ENCODE measurements around the gene YPEL3. TPM values are rescaled to one million over a fixed set of nuclear protein-coding genes. Genes with fewer than 3 reads are reported as not detected.

YPEL3 gene
- total RNA-seq, 4 donors from 2014 or later, result 90.8 to 154 (median 125) TPM

DNA sequence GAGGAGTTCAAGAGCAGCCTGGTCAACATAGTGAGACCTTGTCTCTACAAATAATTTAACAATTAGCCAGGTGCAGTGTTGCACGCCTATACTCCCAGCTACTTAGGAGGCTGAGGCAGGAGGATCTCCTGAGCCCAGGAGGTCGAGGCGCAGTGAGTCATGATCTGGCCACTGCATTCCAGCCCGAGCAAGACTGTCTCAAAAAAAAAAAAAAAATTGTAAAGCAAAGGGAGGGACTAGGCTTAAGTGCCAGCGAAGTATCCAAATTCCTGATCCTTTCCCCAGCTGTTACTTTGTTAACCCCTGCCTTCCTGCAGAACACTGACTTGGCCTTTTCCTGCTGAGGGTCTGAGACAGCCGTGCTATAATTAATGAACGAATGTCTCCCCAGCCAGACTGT is 14.6 kb upstream of the YPEL3 start:
- H3K4me3 ChIP-seq, result no peak overlapping the region
- intact Hi-C loops (cut with DNase I; ENCODE audit: low total_unique reads), result loop anchor here (10.0 kb wide), 1 partner anchor 74 kb away; the partner anchor contains the start of gene CORO1A
- 57 to 100% methylated on average over 1 to 7 of the region's 7 CpGs for WGBS, 2 donors (ENCODE audit: low coverage in 1 of 2)

DNA sequence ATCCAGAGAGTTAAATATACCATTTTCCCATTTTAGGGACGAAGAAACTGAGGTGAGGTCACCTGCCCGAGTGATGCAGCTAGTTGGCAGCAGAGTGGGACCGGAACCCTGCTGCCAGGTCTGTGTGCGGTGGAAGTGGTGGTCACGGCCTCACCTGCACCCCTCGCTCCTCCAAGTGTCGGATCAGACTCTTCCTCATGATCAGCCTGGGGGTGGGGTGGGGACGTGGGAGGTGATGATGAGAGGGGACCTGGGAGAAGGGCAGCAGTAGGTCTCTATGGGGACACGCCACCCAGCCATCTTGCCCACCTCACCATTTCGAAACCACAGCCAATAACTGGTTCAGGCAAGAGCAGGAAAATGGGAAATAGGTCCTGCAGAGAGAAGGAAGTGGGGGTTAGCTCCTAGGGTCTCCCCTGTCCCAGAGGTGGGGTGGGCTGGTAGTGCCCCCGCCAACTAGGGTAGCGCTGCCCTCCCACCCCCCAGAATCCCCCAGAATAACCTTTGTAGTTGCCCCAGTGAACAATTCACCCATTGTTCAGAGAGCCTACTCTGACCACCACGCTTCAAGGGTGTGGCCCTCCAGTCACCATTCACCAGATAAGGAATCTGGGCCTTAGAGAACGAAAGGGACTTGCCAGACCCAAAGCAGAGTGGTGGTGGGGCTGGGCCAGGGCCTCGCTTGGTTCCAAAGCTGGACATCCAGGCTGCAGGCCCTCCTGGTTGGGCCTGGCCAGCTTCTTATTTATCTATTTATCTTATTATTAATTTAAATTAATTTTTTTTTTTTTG is 12.2 kb upstream of the YPEL3 start:
- Histone ChIP-seq H3K36me3 (peaks cover 0 to 27% (median 6%) of the 10 kb centered on the region in 4 donors), H3K4me1 (peaks cover 3 to 5% (median 4%) of the 10 kb centered on the region in 4 donors), H3K27me3 (no peaks in the 10 kb centered on the region), H3K27ac (no peak overlapping the region), H3K4me3 (no peak overlapping the region), H3K9me3 (no peaks in the 10 kb centered on the region)
- intact Hi-C loops (cut with DNase I; ENCODE audit: low total_unique reads) (no loop called here), in situ Hi-C loops (cut with MboI; ENCODE audit: low pct_ligation_motif_present in 1 of 4, low pct_unique_long_range_greater_than_20kb in 1 of 4, low sequenced_read_pairs in 3 of 4) (loop anchor here in 2 of 4 donors (25.0 kb wide), 1 partner anchor 304 kb away; the partner anchor contains the start of gene ZNF771 (in 2 of the 2))
- WGBS, 2 donors (ENCODE audit: low coverage in 1 of 2), result 86 to 88% methylated on average over 2 to 14 of the region's 15 CpGs
- no peak for DNase-seq
- TF ChIP-seq EP300 (IDR thresholded peaks at IDR 0.05; ENCODE audit: low read depth) (no peak), POLR2AphosphoS5 (IDR thresholded peaks at IDR 0.05) (no peak), POLR2A (IDR thresholded peaks at IDR 0.05) (no peak)
- TF ChIP-seq, protein P1, sequence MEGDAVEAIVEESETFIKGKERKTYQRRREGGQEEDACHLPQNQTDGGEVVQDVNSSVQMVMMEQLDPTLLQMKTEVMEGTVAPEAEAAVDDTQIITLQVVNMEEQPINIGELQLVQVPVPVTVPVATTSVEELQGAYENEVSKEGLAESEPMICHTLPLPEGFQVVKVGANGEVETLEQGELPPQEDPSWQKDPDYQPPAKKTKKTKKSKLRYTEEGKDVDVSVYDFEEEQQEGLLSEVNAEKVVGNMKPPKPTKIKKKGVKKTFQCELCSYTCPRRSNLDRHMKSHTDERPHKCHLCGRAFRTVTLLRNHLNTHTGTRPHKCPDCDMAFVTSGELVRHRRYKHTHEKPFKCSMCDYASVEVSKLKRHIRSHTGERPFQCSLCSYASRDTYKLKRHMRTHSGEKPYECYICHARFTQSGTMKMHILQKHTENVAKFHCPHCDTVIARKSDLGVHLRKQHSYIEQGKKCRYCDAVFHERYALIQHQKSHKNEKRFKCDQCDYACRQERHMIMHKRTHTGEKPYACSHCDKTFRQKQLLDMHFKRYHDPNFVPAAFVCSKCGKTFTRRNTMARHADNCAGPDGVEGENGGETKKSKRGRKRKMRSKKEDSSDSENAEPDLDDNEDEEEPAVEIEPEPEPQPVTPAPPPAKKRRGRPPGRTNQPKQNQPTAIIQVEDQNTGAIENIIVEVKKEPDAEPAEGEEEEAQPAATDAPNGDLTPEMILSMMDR (IDR thresholded peaks at IDR 0.05), result no peak

More for the DNA sequence above, 14.6 kb upstream of the YPEL3 start:
- in situ Hi-C loops (cut with MboI; ENCODE audit: low pct_ligation_motif_present in 1 of 4, low pct_unique_long_range_greater_than_20kb in 1 of 4, low sequenced_read_pairs in 3 of 4), result loop anchor here in 2 of 4 donors (25.0 kb wide), 1 partner anchor 302 kb away; the partner anchor contains the start of gene ZNF771 (in 2 of the 2)
- DNase-seq, result no peak
- Histone ChIP-seq H3K9me3 (no peaks in the 10 kb centered on the region), H3K4me1 (peaks cover 21 to 26% (median 23%) of the 10 kb centered on the region in 4 donors), H3K36me3 (peaks cover 0 to 20% (median 6%) of the 10 kb centered on the region in 4 donors), H3K27me3 (no peaks in the 10 kb centered on the region), H3K27ac (no peak overlapping the region)
- TF ChIP-seq EP300 (IDR thresholded peaks at IDR 0.05; ENCODE audit: low read depth) (no peak), POLR2AphosphoS5 (IDR thresholded peaks at IDR 0.05) (no peak), POLR2A (IDR thresholded peaks at IDR 0.05) (no peak)
- TF ChIP-seq, protein P1 (IDR thresholded peaks at IDR 0.05), result no peak

DNA sequence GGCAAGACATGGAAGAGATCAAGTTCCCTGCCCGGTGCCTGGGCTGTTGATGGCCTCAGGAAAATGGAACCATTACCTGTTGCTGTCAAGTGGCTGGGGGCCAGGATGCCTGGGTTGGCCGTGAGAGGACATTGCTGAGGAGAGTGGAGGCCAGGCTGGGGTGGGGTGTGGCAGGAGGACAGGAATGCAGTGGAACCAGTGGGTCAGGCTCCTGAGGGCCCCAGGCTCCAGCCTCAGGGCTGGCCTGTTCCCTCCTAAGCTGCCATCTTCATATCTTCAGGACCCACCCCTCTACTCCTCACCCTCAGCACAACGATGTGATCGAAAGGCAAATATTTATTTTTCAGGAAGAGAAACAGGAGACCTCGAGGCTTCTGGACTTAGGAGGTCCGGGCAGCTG is 8.5 kb upstream of the YPEL3 start:
- intact Hi-C loops (cut with DNase I; ENCODE audit: low total_unique reads), result no loop called here
- no peaks in the 10 kb centered on the region for H3K9me3 ChIP-seq
- H3K27ac ChIP-seq, result no peak overlapping the region
- peaks cover 0 to 22% (median 3%) of the 10 kb centered on the region in 4 donors for H3K36me3 ChIP-seq
- H3K27me3 ChIP-seq, result no peaks in the 10 kb centered on the region
- WGBS, 2 donors (ENCODE audit: low coverage in 1 of 2), result 65% methylated on average over 6 of the region's 6 CpGs; no CpG with 5 or more reads in 1 of the 2 donors
- TF ChIP-seq POLR2AphosphoS5 (IDR thresholded peaks at IDR 0.05) (no peak), EP300 (IDR thresholded peaks at IDR 0.05; ENCODE audit: low read depth) (no peak), POLR2A (IDR thresholded peaks at IDR 0.05) (no peak)
- TF ChIP-seq, protein P1 (IDR thresholded peaks at IDR 0.05), result no peak
- H3K4me3 ChIP-seq, result no peak overlapping the region
- DNase-seq, result peak; percentile 29
- no peaks in the 10 kb centered on the region for H3K4me1 ChIP-seq
- in situ Hi-C loops (cut with MboI; ENCODE audit: low pct_ligation_motif_present in 1 of 4, low pct_unique_long_range_greater_than_20kb in 1 of 4, low sequenced_read_pairs in 3 of 4), result loop anchor here in 2 of 4 donors (25.0 kb wide), 1 partner anchor 308 kb away; the partner anchor contains the start of gene ZNF771 (in 2 of the 2)

- H3K36me3 ChIP-seq, result peaks cover 0 to 21% (median 3%) of the 10 kb centered on the region in 4 donors
- H3K9me3 ChIP-seq, result no peaks in the 10 kb centered on the region
- DNase-seq, result no peak
- no peak overlapping the region for H3K27ac ChIP-seq
- intact Hi-C loops (cut with DNase I; ENCODE audit: low total_unique reads) (no loop called here), in situ Hi-C loops (cut with MboI; ENCODE audit: low pct_ligation_motif_present in 1 of 4, low pct_unique_long_range_greater_than_20kb in 1 of 4, low sequenced_read_pairs in 3 of 4) (loop anchor here in 2 of 4 donors (25.0 kb wide), 1 partner anchor 308 kb away; the partner anchor contains the start of gene ZNF771 (in 2 of the 2))
- 83% methylated on average over 4 of the region's 4 CpGs; no CpG with 5 or more reads in 1 of the 2 donors for WGBS, 2 donors (ENCODE audit: low coverage in 1 of 2)
- no peak overlapping the region for H3K4me3 ChIP-seq
- H3K4me1 ChIP-seq, result no peaks in the 10 kb centered on the region
- no peaks in the 10 kb centered on the region for H3K27me3 ChIP-seq
- TF ChIP-seq, protein P1 (IDR thresholded peaks at IDR 0.05), result no peak
- TF ChIP-seq POLR2AphosphoS5 (IDR thresholded peaks at IDR 0.05) (no peak), POLR2A (IDR thresholded peaks at IDR 0.05) (no peak), EP300 (IDR thresholded peaks at IDR 0.05; ENCODE audit: low read depth) (no peak)
These were observed 8.1 kb upstream of the YPEL3 start for GRCh38 chr16:30104090-30104489.

All from transverse colon (tissue), 4 donors.